MM.1S (cell line): ENCODE results near the gene EHMT2.
A peak's percentile ranks its signal among the peaks of the same experiment; 100 is the strongest.

ENCODE experiments used
- DNase-seq: peaks from one replicate; pipeline ENCODE4 v3.0.0-alpha.2; 2015
- H2AFZ ChIP-seq: fragments of 300-600 bp; sonication (generic); 2 replicates; pipeline ENCODE4 v1.6.0; 2016; ENCODE audit warnings: antibody characterized with exemption, low read length
- H3F3A ChIP-seq: fragments of 300-600 bp; sonication (generic); 2 replicates; pipeline ENCODE4 v1.6.1; 2016; ENCODE audit warnings: mild to moderate bottlenecking, antibody characterized with exemption, low read length, moderate library complexity, mixed read lengths; ENCODE audit not compliant: insufficient read depth
- H3K27ac ChIP-seq: fragments of 300-600 bp; sonication (generic); 2 replicates; pipeline ENCODE4 v1.5.1; 2016; ENCODE audit warnings: mild to moderate bottlenecking, low read length
- H3K27me3 ChIP-seq: fragments of 300-600 bp; sonication (generic); replicated peaks from 2 replicates; pipeline ENCODE4 v1.6.0; 2016; ENCODE audit warnings: low read length; ENCODE audit not compliant: insufficient read depth
- H3K36me3 ChIP-seq: fragments of 300-600 bp; sonication (generic); replicated peaks from 2 replicates; pipeline ENCODE4 v1.6.1; 2016; ENCODE audit warnings: mild to moderate bottlenecking, low read length, mixed read lengths; ENCODE audit not compliant: insufficient read depth
- H3K4me1 ChIP-seq: fragments of 300-600 bp; sonication (generic); 2 replicates; pipeline ENCODE4 v1.6.1; 2016; ENCODE audit warnings: low read length, mixed read lengths
- H3K4me2 ChIP-seq: fragments of 300-600 bp; sonication (generic); 2 replicates; pipeline ENCODE4 v1.6.0; 2016; ENCODE audit warnings: low read depth, low read length
- H3K4me3 ChIP-seq: fragments of 300-600 bp; sonication (generic); 2 replicates; pipeline ENCODE4 v1.5.1; 2016; ENCODE audit warnings: low read length, mixed read lengths
- H3K79me2 ChIP-seq: fragments of 300-600 bp; sonication (generic); 2 replicates; pipeline ENCODE4 v1.6.1; 2016; ENCODE audit warnings: mixed run types, low read length, mixed read lengths
- H3K9ac ChIP-seq: fragments of 300-600 bp; sonication (generic); 2 replicates; pipeline ENCODE4 v1.6.1; 2016; ENCODE audit warnings: low read length, mixed read lengths
- H3K9me2 ChIP-seq: fragments of 300-600 bp; sonication (generic); replicated peaks from 2 replicates; pipeline ENCODE4 v1.6.1; 2016; ENCODE audit warnings: mild to moderate bottlenecking, low read length, mixed read lengths; ENCODE audit not compliant: insufficient read depth
- H3K9me3 ChIP-seq: fragments of 300-600 bp; sonication (generic); replicated peaks from 2 replicates; pipeline ENCODE4 v1.6.1; 2016; ENCODE audit warnings: mild to moderate bottlenecking, low read length, mixed read lengths; ENCODE audit not compliant: insufficient read depth
- H4K20me1 ChIP-seq: fragments of 300-600 bp; sonication (generic); 2 replicates; pipeline ENCODE4 v1.6.1; 2016; ENCODE audit warnings: mild to moderate bottlenecking, low read length, moderate library complexity, mixed read lengths; ENCODE audit not compliant: insufficient read depth
- EZH2 ChIP-seq: fragments of 300-600 bp; sonication (generic); optimal IDR thresholded peaks from 2 replicates; pipeline ENCODE3; 2017; ENCODE audit warnings: low read depth, mild to moderate bottlenecking, antibody characterized with exemption, low read length, mixed read lengths
- EZH2phosphoT487 ChIP-seq: fragments of 300-600 bp; sonication (generic); IDR thresholded peaks from 2 replicates; pipeline ENCODE4 v1.6.1; 2018; ENCODE audit warnings: antibody characterized with exemption, low read length
- TF ChIP-seq, protein P1 (sequence below): fragments of 300-600 bp; sonication (generic); IDR thresholded peaks from 2 replicates; pipeline ENCODE4 v1.5.1; 2016; ENCODE audit warnings: antibody characterized with exemption, low read length, mixed read lengths

Gene EHMT2

DNA sequence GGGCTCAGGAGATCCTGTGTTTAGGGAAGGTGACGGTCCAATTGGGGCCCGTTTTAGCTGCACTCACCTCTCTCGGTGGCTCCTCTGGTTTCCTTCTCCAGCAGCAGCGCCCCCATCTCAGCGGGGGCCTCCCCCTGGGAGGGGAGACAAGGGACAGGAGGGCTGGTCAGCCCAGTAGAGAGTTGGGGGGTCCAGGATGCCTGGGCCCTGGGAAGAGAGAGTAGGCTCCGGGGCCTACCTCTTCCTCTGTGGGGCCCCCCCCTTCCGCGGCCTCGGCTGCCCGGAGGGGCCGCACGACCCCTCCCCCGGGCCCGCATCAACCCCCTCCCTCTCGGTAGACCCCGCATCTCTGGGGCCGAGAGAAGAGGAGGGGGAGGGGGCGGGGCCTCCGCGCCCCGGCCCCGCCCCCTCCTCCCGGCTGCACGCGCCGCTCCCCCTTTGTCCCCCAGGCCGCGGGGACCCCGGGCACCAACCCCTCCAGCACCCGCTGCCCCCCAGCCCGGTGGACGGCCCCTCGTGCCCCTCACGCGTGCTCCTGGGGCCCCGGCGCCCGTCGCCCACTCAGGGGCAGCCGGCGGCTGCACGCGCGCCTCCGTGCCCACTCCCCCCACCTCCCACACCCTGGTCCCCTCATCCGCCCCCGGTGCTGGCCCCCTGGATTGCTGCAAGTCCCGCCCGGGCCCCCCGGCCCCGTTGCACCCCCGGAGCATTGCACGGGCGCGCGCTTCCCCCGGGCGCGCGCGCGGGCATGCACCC, 464 bp downstream of the EHMT2 start:
- H2AFZ ChIP-seq: peak overlapping the region; percentile 52
- TF ChIP-seq, protein P1, sequence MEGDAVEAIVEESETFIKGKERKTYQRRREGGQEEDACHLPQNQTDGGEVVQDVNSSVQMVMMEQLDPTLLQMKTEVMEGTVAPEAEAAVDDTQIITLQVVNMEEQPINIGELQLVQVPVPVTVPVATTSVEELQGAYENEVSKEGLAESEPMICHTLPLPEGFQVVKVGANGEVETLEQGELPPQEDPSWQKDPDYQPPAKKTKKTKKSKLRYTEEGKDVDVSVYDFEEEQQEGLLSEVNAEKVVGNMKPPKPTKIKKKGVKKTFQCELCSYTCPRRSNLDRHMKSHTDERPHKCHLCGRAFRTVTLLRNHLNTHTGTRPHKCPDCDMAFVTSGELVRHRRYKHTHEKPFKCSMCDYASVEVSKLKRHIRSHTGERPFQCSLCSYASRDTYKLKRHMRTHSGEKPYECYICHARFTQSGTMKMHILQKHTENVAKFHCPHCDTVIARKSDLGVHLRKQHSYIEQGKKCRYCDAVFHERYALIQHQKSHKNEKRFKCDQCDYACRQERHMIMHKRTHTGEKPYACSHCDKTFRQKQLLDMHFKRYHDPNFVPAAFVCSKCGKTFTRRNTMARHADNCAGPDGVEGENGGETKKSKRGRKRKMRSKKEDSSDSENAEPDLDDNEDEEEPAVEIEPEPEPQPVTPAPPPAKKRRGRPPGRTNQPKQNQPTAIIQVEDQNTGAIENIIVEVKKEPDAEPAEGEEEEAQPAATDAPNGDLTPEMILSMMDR: no peak
- no peak for TF ChIP-seq EZH2
- no peak for TF ChIP-seq EZH2phosphoT487
- no peak overlapping the region; the same call in 1 of the 2 replicates for H3K27ac ChIP-seq
- H3K4me2 ChIP-seq: peak overlapping the region; percentile 71
- peaks cover 22% of the 10 kb centered on the region for H3K79me2 ChIP-seq
- H3K9me3 ChIP-seq: no peaks in the 10 kb centered on the region
- H3K9me2 ChIP-seq: no peaks in the 10 kb centered on the region
- H3K4me1 ChIP-seq: 0 out of 2 replicates have a peak, but pooled peaks cover 3% of the 10 kb centered on the region
- peak overlapping the region; percentile 95 for H3K4me3 ChIP-seq
- peak overlapping the region; percentile 62 for H3K9ac ChIP-seq
- no peak for DNase-seq
- no peaks in the 10 kb centered on the region for H3K27me3 ChIP-seq
- H3F3A ChIP-seq: peaks cover 16% of the 10 kb centered on the region
- H3K36me3 ChIP-seq: no peaks in the 10 kb centered on the region
- no peaks in the 10 kb centered on the region for H4K20me1 ChIP-seq

- TF ChIP-seq EZH2 (no peak), EZH2phosphoT487 (no peak)
- TF ChIP-seq, protein P1: no peak
- Histone ChIP-seq H3K79me2 (peaks cover 22% of the 10 kb centered on the region), H4K20me1 (no peaks in the 10 kb centered on the region), H3K4me3 (peak overlapping the region; percentile 95), H3K27ac (no peak overlapping the region; the same call in 1 of the 2 replicates), H2AFZ (peak overlapping the region; percentile 52), H3K27me3 (no peaks in the 10 kb centered on the region), H3K4me2 (peak overlapping the region; percentile 71), H3K4me1 (0 out of 2 replicates have a peak, but pooled peaks cover 3% of the 10 kb centered on the region), H3K9ac (peak overlapping the region; percentile 62; the same call in 1 of the 2 replicates), H3K9me2 (no peaks in the 10 kb centered on the region), H3K9me3 (no peaks in the 10 kb centered on the region), H3K36me3 (no peaks in the 10 kb centered on the region), H3F3A (peaks cover 16% of the 10 kb centered on the region)
- no peak for DNase-seq
These were observed 1.0 kb downstream of the EHMT2 start for GRCh38 chr6:31896493-31896855.

- Histone ChIP-seq H3K36me3 (no peaks in the 10 kb centered on the region; the same call in 1 of the 2 replicates), H4K20me1 (no peaks in the 10 kb centered on the region)
These were observed 4.7 kb downstream of the EHMT2 start for GRCh38 chr6:31892821-31893220.

More at GRCh38 chr6:31892821-31893220, 4.7 kb downstream of the EHMT2 start:
- H3K4me3 ChIP-seq: no peak overlapping the region
- peaks cover 7% of the 10 kb centered on the region for H3K79me2 ChIP-seq
- no peak for DNase-seq
- peaks cover 7% of the 10 kb centered on the region; the same call in 1 of the 2 replicates for H3F3A ChIP-seq
- H3K9ac ChIP-seq: no peak overlapping the region
- no peaks in the 10 kb centered on the region for H3K9me3 ChIP-seq
- no peak overlapping the region for H3K4me2 ChIP-seq
- no peaks in the 10 kb centered on the region for H3K27me3 ChIP-seq
- no peak overlapping the region for H3K27ac ChIP-seq
- H3K4me1 ChIP-seq: no peaks in the 10 kb centered on the region
- no peaks in the 10 kb centered on the region for H3K9me2 ChIP-seq
- TF ChIP-seq EZH2: no peak
- TF ChIP-seq, protein P1: no peak
- no peak for TF ChIP-seq EZH2phosphoT487
- no peak overlapping the region for H2AFZ ChIP-seq
